Superior temporal gyrus (tissue), 1 donor: Measurements from ENCODE around the gene PELI2.
"Not testable (repeated sequence)": the region's sequence is repeated elsewhere in the genome, so short reads cannot be mapped to it uniquely, and the experiment has no call there.

ENCODE experiments used
- DNase-seq: peaks from one replicate; pipeline ENCODE4 v3.0.0-alpha.2; 2016; ENCODE audit errors: extremely low spot score

PELI2 gene

GRCh38 chr14:56143025-56143424 is 24.8 kb downstream of the PELI2 start:
- no peak for DNase-seq

- DNase-seq, result no peak
These were observed 26.0 kb downstream of the PELI2 start for GRCh38 chr14:56144176-56144575.

- no peak for DNase-seq
These were observed 27.1 kb downstream of the PELI2 start for GRCh38 chr14:56145181-56145769.

GRCh38 chr14:56145965-56146364 is 27.8 kb downstream of the PELI2 start:
- no peak for DNase-seq

GRCh38 chr14:56147449-56147848 is 29.2 kb downstream of the PELI2 start:
- DNase-seq, result no peak

- no peak for DNase-seq
These were observed 30.0 kb downstream of the PELI2 start for GRCh38 chr14:56147986-56148901.

GRCh38 chr14:56149151-56149550 is 30.9 kb downstream of the PELI2 start:
- DNase-seq, result no peak

GRCh38 chr14:56149995-56150394 is 31.8 kb downstream of the PELI2 start:
- no peak for DNase-seq

GRCh38 chr14:56150645-56151345 is 32.6 kb downstream of the PELI2 start:
- DNase-seq, result no peak

- DNase-seq, result no peak
These were observed 34.0 kb downstream of the PELI2 start for GRCh38 chr14:56152221-56152620.

GRCh38 chr14:56153267-56153666 is 35.1 kb downstream of the PELI2 start:
- no peak for DNase-seq

- no peak for DNase-seq
These were observed 36.1 kb downstream of the PELI2 start for GRCh38 chr14:56154321-56154720.

- DNase-seq, result no peak
These were observed 37.9 kb downstream of the PELI2 start for GRCh38 chr14:56156096-56156495.

GRCh38 chr14:56159066-56159465 is 40.9 kb downstream of the PELI2 start:
- no peak for DNase-seq

- no peak for DNase-seq
These were observed 41.9 kb downstream of the PELI2 start for GRCh38 chr14:56160088-56160487.

GRCh38 chr14:56161658-56162057 is 43.4 kb downstream of the PELI2 start:
- no peak for DNase-seq

GRCh38 chr14:56162476-56162875 is 44.3 kb downstream of the PELI2 start:
- DNase-seq, result no peak

GRCh38 chr14:56166579-56166978 is 48.4 kb downstream of the PELI2 start:
- not testable (repeated sequence) for DNase-seq

GRCh38 chr14:56168007-56168616 is 49.9 kb downstream of the PELI2 start:
- no peak for DNase-seq

GRCh38 chr14:56170028-56170427 is 51.8 kb downstream of the PELI2 start:
- no peak for DNase-seq

- no peak for DNase-seq
These were observed 52.7 kb downstream of the PELI2 start for GRCh38 chr14:56170877-56171422.

- no peak for DNase-seq
These were observed 53.9 kb downstream of the PELI2 start for GRCh38 chr14:56172074-56172473.
